ENCODE data around the gene PELO.

Gene PELO

GRCh38 chr5:52746539-52746938, 41.2 kb upstream of the PELO start:
- no peak for DNase-seq (ENCODE audit: low read depth)
- H3K4me3 ChIP-seq (ENCODE audit: low read depth, low read length) = no peak overlapping the region
- no peak for TF ChIP-seq CTCF (IDR thresholded peaks at IDR 0.05; ENCODE audit: control insufficient read depth, extremely low read depth, insufficient read depth)

- no peak for TF ChIP-seq CTCF (IDR thresholded peaks at IDR 0.05; ENCODE audit: control insufficient read depth, extremely low read depth, insufficient read depth)
- DNase-seq (ENCODE audit: low read depth) = no peak
- H3K4me3 ChIP-seq (ENCODE audit: low read depth, low read length) = no peak overlapping the region
These were observed 39.1 kb upstream of the PELO start for GRCh38 chr5:52748590-52748989.

- no peak for TF ChIP-seq CTCF (IDR thresholded peaks at IDR 0.05; ENCODE audit: control insufficient read depth, extremely low read depth, insufficient read depth)
- DNase-seq (ENCODE audit: low read depth) = no peak
- H3K4me3 ChIP-seq (ENCODE audit: low read depth, low read length) = no peak overlapping the region
These were observed 38.0 kb upstream of the PELO start for GRCh38 chr5:52749666-52750065.

GRCh38 chr5:52751137-52751536, 36.6 kb upstream of the PELO start:
- no peak for TF ChIP-seq CTCF (IDR thresholded peaks at IDR 0.05; ENCODE audit: control insufficient read depth, extremely low read depth, insufficient read depth)
- no peak overlapping the region for H3K4me3 ChIP-seq (ENCODE audit: low read depth, low read length)
- DNase-seq (ENCODE audit: low read depth) = no peak

GRCh38 chr5:52754051-52754450, 33.7 kb upstream of the PELO start:
- TF ChIP-seq CTCF (IDR thresholded peaks at IDR 0.05; ENCODE audit: control insufficient read depth, extremely low read depth, insufficient read depth) = no peak
- no peak for DNase-seq (ENCODE audit: low read depth)
- no peak overlapping the region for H3K4me3 ChIP-seq (ENCODE audit: low read depth, low read length)

- TF ChIP-seq CTCF (IDR thresholded peaks at IDR 0.05; ENCODE audit: control insufficient read depth, extremely low read depth, insufficient read depth) = no peak
- no peak overlapping the region for H3K4me3 ChIP-seq (ENCODE audit: low read depth, low read length)
- DNase-seq (ENCODE audit: low read depth) = no peak
These were observed 30.2 kb upstream of the PELO start for GRCh38 chr5:52757527-52757926.

GRCh38 chr5:52758014-52758413, 29.7 kb upstream of the PELO start:
- TF ChIP-seq CTCF (IDR thresholded peaks at IDR 0.05; ENCODE audit: control insufficient read depth, extremely low read depth, insufficient read depth) = no peak
- DNase-seq (ENCODE audit: low read depth) = no peak
- H3K4me3 ChIP-seq (ENCODE audit: low read depth, low read length) = no peak overlapping the region

All from LNCaP clone FGC (cell line).